Epidermal melanocyte (primary cell): ENCODE measurements around the gene SELENOK.

Experiments used
- DNase-seq: peaks from one replicate; pipeline ENCODE4 v3.0.0; 2011; ENCODE audit warnings: low spot score; ENCODE audit not compliant: insufficient read length

SELENOK gene

GRCh38 chr3:53884623-53885022 lies 7.0 kb downstream of the SELENOK start:
- DNase-seq, result no peak

- DNase-seq, result no peak
These were observed 8.7 kb downstream of the SELENOK start for GRCh38 chr3:53883008-53883407.

- peak; percentile 57 for DNase-seq
These were observed 9.7 kb downstream of the SELENOK start, which contains the start of gene ACTR8 for GRCh38 chr3:53881691-53882593. ACTR8 (minus strand) TSS chr3:53882152; CDS start chr3:53882101, 51 bp downstream.

- DNase-seq, result no peak
These were observed 11.0 kb downstream of the SELENOK start for GRCh38 chr3:53880396-53881345.

- no peak for DNase-seq
These were observed 25.7 kb downstream of the SELENOK start for GRCh38 chr3:53865732-53866499.

GRCh38 chr3:53863145-53863544 lies 28.5 kb downstream of the SELENOK start:
- DNase-seq, result no peak

GRCh38 chr3:53862241-53862640 lies 29.4 kb downstream of the SELENOK start:
- no peak for DNase-seq

GRCh38 chr3:53860196-53860595 lies 31.5 kb downstream of the SELENOK start:
- DNase-seq, result no peak

- no peak for DNase-seq
These were observed 32.5 kb downstream of the SELENOK start for GRCh38 chr3:53859178-53859577.

- no peak for DNase-seq
These were observed 33.4 kb downstream of the SELENOK start for GRCh38 chr3:53858096-53858741.

- no peak for DNase-seq
These were observed 34.7 kb downstream of the SELENOK start for GRCh38 chr3:53856964-53857363.

- DNase-seq, result no peak
These were observed 40.8 kb downstream of the SELENOK start for GRCh38 chr3:53850895-53851294.

GRCh38 chr3:53849916-53850315 lies 41.7 kb downstream of the SELENOK start:
- DNase-seq, result no peak

- DNase-seq, result no peak
These were observed 44.9 kb downstream of the SELENOK start for GRCh38 chr3:53846851-53847155.

- no peak for DNase-seq
These were observed 45.4 kb downstream of the SELENOK start, which contains the start of the genes CHDH and IL17RB for GRCh38 chr3:53846134-53846850. CHDH (minus strand) TSS chr3:53846419; CDS start chr3:53824008, 22,411 bp downstream. IL17RB (plus strand) TSS chr3:53846568; CDS start chr3:53846589, 21 bp downstream.

GRCh38 chr3:53845881-53846133 lies 45.9 kb downstream of the SELENOK start:
- no peak for DNase-seq

- DNase-seq, result no peak
These were observed 46.4 kb downstream of the SELENOK start for GRCh38 chr3:53845103-53845880.

GRCh38 chr3:53844262-53845102 lies 47.2 kb downstream of the SELENOK start:
- no peak for DNase-seq
